H1 (cell line): ENCODE measurements around the gene NFIA. TPM values are rescaled to one million over a fixed set of nuclear protein-coding genes. Genes with fewer than 3 reads are reported as not detected.

Experiments
- CTCF ChIA-PET: fragments of 300-600 bp; sonication (Branson Sonifier 250); formaldehyde crosslinking; loops from one replicate; lab custom pipeline; 2021; ENCODE audit not compliant: partially characterized antibody; lab: Charles Lee
- POLR2A ChIA-PET: fragments of 300-600 bp; sonication (Branson Sonifier 250); formaldehyde crosslinking; loops from one replicate; lab custom pipeline; 2021; ENCODE audit warnings: inconsistent platforms; ENCODE audit not compliant: partially characterized antibody; lab: Charles Lee
- DNase-seq, 2 experiments: peaks; one replicate each; pipeline versions ENCODE4 v3.0.0 to v3.0.0-alpha.2; 2010 to 2022; ENCODE audit warnings: low spot score in 2 of 2, low read depth in 1 of 2, mixed read lengths in 1 of 2
- FAIRE-seq: peaks from 2 replicates; lab custom pipeline; 2011; peaks lifted over from hg19 to GRCh38; lab: Jason Lieb, UNC
- H2AFZ ChIP-seq: 2 replicates; pipeline ENCODE4 v1.8.1; 2012; ENCODE audit warnings: low read length, inconsistent platforms
- H2AK5ac ChIP-seq: 2 replicates; pipeline ENCODE4 v1.6.1; 2013; ENCODE audit warnings: low read depth, low read length
- H2BK120ac ChIP-seq: replicated peaks from 2 replicates; pipeline ENCODE3; 2013; ENCODE audit warnings: low read depth, low read length, inconsistent platforms
- H2BK12ac ChIP-seq: 2 replicates; pipeline ENCODE4 v1.6.1; 2013; ENCODE audit warnings: low read depth, low read length
- H2BK15ac ChIP-seq: 2 replicates; pipeline ENCODE4 v1.6.1; 2013; ENCODE audit warnings: low read length
- H2BK20ac ChIP-seq: 2 replicates; pipeline ENCODE4 v1.6.1; 2013; ENCODE audit warnings: low read length
- H2BK5ac ChIP-seq: 2 replicates; pipeline ENCODE4 v1.6.1; 2013; ENCODE audit warnings: low read depth, low read length
- H3K14ac ChIP-seq: 2 replicates; pipeline ENCODE4 v1.6.1; 2013; ENCODE audit warnings: inconsistent platforms; ENCODE audit not compliant: insufficient read length
- H3K18ac ChIP-seq: 2 replicates; pipeline ENCODE4 v1.6.1; 2013; ENCODE audit warnings: low read length; ENCODE audit errors: extremely low read depth
- H3K23ac ChIP-seq: 2 replicates; pipeline ENCODE4 v1.6.1; 2013; ENCODE audit warnings: inconsistent platforms; ENCODE audit not compliant: insufficient read length
- H3K23me2 ChIP-seq: 2 replicates; pipeline ENCODE4 v1.6.1; 2013; ENCODE audit warnings: low read depth, low read length
- H3K27ac ChIP-seq: 2 replicates; pipeline ENCODE4 v1.6.1; 2011; ENCODE audit warnings: low read depth, low read length, inconsistent platforms
- H3K27me3 ChIP-seq, 4 experiments: replicated peaks in 1 of 4; 1 replicate in 1 of 4; 2 replicates in 3 of 4; pipeline versions ENCODE4 v1.6.1 to v1.8.1; 2011 to 2013; ENCODE audit warnings: low read length in 3 of 4, mild to moderate bottlenecking in 3 of 4, inconsistent platforms in 2 of 4, mixed read lengths in 2 of 4, moderate library complexity in 1 of 4; ENCODE audit not compliant: control insufficient read depth in 3 of 4, insufficient read depth in 3 of 4; ENCODE audit errors: extremely low read depth in 1 of 4
- H3K36me3 ChIP-seq, 4 experiments: 2 replicates each; pipeline versions ENCODE4 v1.6.1 to v1.8.1; 2011 to 2013; ENCODE audit warnings: mild to moderate bottlenecking in 4 of 4, low read length in 3 of 4, moderate library complexity in 2 of 4, control low read depth in 1 of 4, inconsistent platforms in 1 of 4; ENCODE audit not compliant: insufficient read depth in 4 of 4, control insufficient read depth in 2 of 4
- H3K4ac ChIP-seq: replicated peaks from 2 replicates; pipeline ENCODE3; 2013; ENCODE audit warnings: low read length, low read depth, mixed read lengths, inconsistent platforms; ENCODE audit not compliant: insufficient read length
- H3K4me1 ChIP-seq, 4 experiments: replicated peaks in 1 of 4; 1 replicate in 1 of 4; 2 replicates in 3 of 4; pipeline versions ENCODE4 v1.6.1 to v1.8.1; 2011 to 2013; ENCODE audit warnings: low read length in 3 of 4, inconsistent platforms in 2 of 4, mixed read lengths in 1 of 4; ENCODE audit not compliant: insufficient read depth in 4 of 4, control insufficient read depth in 3 of 4
- H3K4me2 ChIP-seq, 2 experiments: 2 replicates each; pipeline versions ENCODE4 v1.6.1 to v1.8.1; 2011 to 2013; ENCODE audit warnings: low read depth in 2 of 2, low read length in 2 of 2, control low read depth in 1 of 2, inconsistent platforms in 1 of 2, mild to moderate bottlenecking in 1 of 2; ENCODE audit not compliant: insufficient read depth in 1 of 2
- H3K4me3 ChIP-seq, 4 experiments: fragments of 200-600, 300-600 bp in 1 of 4; sonication (generic), shearing (Covaris generic), sonication (Bioruptor Twin) in 1 of 4; 2 replicates each; pipeline versions ENCODE4 v1.5.1 to v1.8.1; 2011 to 2016; ENCODE audit warnings: low read length in 4 of 4, low read depth in 3 of 4, control low read depth in 2 of 4, inconsistent platforms in 2 of 4, mild to moderate bottlenecking in 2 of 4, mixed read lengths in 1 of 4, moderate library complexity in 1 of 4; ENCODE audit not compliant: insufficient read depth in 2 of 4; ENCODE audit errors: extremely low read depth in 1 of 4
- H3K56ac ChIP-seq: replicated peaks from 2 replicates; pipeline ENCODE3; 2013; ENCODE audit warnings: low read depth, mild to moderate bottlenecking, mixed read lengths, low read length, inconsistent platforms; ENCODE audit not compliant: insufficient read length
- H3K79me1 ChIP-seq: 2 replicates; pipeline ENCODE4 v1.6.1; 2013; ENCODE audit warnings: low read depth, low read length, control low read depth
- H3K79me2 ChIP-seq, 2 experiments: 2 replicates each; pipeline versions ENCODE4 v1.6.1 to v1.8.1; 2012 to 2013; ENCODE audit warnings: low read length in 2 of 2, mild to moderate bottlenecking in 2 of 2, inconsistent platforms in 1 of 2; ENCODE audit not compliant: insufficient read depth in 2 of 2, control insufficient read depth in 1 of 2
- H3K9ac ChIP-seq, 4 experiments: replicated peaks in 1 of 4; 1 replicate in 1 of 4; 2 replicates in 3 of 4; pipeline versions ENCODE4 v1.6.1 to v1.8.1; 2011 to 2013; ENCODE audit warnings: low read depth in 3 of 4, low read length in 3 of 4, control low read depth in 2 of 4, mild to moderate bottlenecking in 2 of 4, moderate library complexity in 2 of 4, inconsistent platforms in 1 of 4; ENCODE audit errors: extremely low read depth in 1 of 4
- H3K9me3 ChIP-seq, 2 experiments: 2 replicates each; pipeline versions ENCODE4 v1.6.1 to v1.8.1; 2012 to 2013; ENCODE audit warnings: mild to moderate bottlenecking in 2 of 2, moderate library complexity in 2 of 2, control low read depth in 1 of 2, inconsistent platforms in 1 of 2, low read depth in 1 of 2, low read length in 1 of 2, mixed read lengths in 1 of 2; ENCODE audit not compliant: insufficient read depth in 2 of 2
- H4K20me1 ChIP-seq, 2 experiments: replicated peaks in 1 of 2; 2 replicates each; pipeline versions ENCODE3 to v1.8.1; 2011 to 2013; ENCODE audit warnings: inconsistent platforms in 2 of 2, low read length in 2 of 2, mild to moderate bottlenecking in 1 of 2; ENCODE audit not compliant: insufficient read depth in 2 of 2, control insufficient read depth in 1 of 2
- H4K5ac ChIP-seq: 2 replicates; pipeline ENCODE4 v1.6.1; 2013; ENCODE audit warnings: low read length, low read depth, mixed read lengths, inconsistent platforms; ENCODE audit not compliant: insufficient read length
- H4K8ac ChIP-seq: 2 replicates; pipeline ENCODE4 v1.8.0; 2013; ENCODE audit warnings: mild to moderate bottlenecking, moderate library complexity, low read length, inconsistent platforms; ENCODE audit not compliant: insufficient read depth; ENCODE audit errors: extremely low read depth
- H4K91ac ChIP-seq: replicated peaks from 2 replicates; pipeline ENCODE3; 2013; ENCODE audit warnings: low read length, mixed read lengths, inconsistent platforms; ENCODE audit not compliant: insufficient read length
- ASH2L ChIP-seq: fragments of 200-600, 300-600 bp; sonication (generic); IDR thresholded peaks from one replicate; pipeline ENCODE4 v1.7.1; 2017; ENCODE audit warnings: low read length
- BRCA1 ChIP-seq: IDR thresholded peaks from 2 replicates; pipeline ENCODE4 v1.6.1; 2012; ENCODE audit warnings: low read depth, low read length, improper control_type of control experiment
- CHD1 ChIP-seq: IDR thresholded peaks from 2 replicates; pipeline ENCODE4 v1.6.1; 2012; ENCODE audit warnings: low read depth, low read length, improper control_type of control experiment
- EP300 ChIP-seq, 2 experiments: IDR thresholded peaks; 1 replicate in 1 of 2; 2 replicates in 1 of 2; pipeline ENCODE4 v1.6.1; 2011 to 2012; ENCODE audit warnings: low read depth in 2 of 2, low read length in 2 of 2, mild to moderate bottlenecking in 2 of 2, borderline replicate concordance in 1 of 2, inconsistent platforms in 1 of 2, moderate library complexity in 1 of 2
- NANOG ChIP-seq: IDR thresholded peaks from 2 replicates; pipeline ENCODE4 v1.6.1; 2011; ENCODE audit warnings: low read length, low read depth, mild to moderate bottlenecking, inconsistent platforms; ENCODE audit not compliant: insufficient read depth, poor library complexity, severe bottlenecking
- SP4 ChIP-seq: IDR thresholded peaks from 2 replicates; pipeline ENCODE4 v1.6.1; 2012; ENCODE audit warnings: low read length, inconsistent platforms
- WGBS, 2 experiments: shearing (Covaris generic) in 1 of 2; methylation state at CpG; one replicate each; pipeline versions ENCODE4 v1.1.6 to v1.1.7; 2013 to 2015; ENCODE audit warnings: low lambda C conversion rate in 2 of 2, mixed read lengths in 2 of 2, inconsistent platforms in 1 of 2, low coverage in 1 of 2, missing lambda C conversion rate in 1 of 2; ENCODE audit not compliant: insufficient replicate concordance in 2 of 2, insufficient coverage in 1 of 2, insufficient read length in 1 of 2; ENCODE audit errors: extremely low coverage in 1 of 2, missing lambda C conversion rate in 1 of 2; 5-methylcytosine and 5-hydroxymethylcytosine counted together
- polyA plus RNA-seq, 7 experiments: library from polyadenylated mRNA; depleted of rRNA in 3 of 7; stranded (reverse) in 5 of 7; unstranded in 2 of 7; fragments of >200 nt in 5 of 7; fragments of 200-250 nt in 2 of 7; gene quantifications; 1 replicate in 5 of 7; 2 replicates in 1 of 7; 4 replicates in 1 of 7; pipeline versions ENCODE4 v1.2.1 to v1.2.3, GENCODE V29; 2011 to 2013; ENCODE audit warnings: missing spikeins in 2 of 7, mixed read lengths in 2 of 7
- total RNA-seq: library from RNA; stranded (reverse); fragmentation: NEBNext Ultra II Directional; extraction: Animal tissue kit (Norgen Biotek cat#: 25700); gene quantifications from 2 replicates; pipeline ENCODE4 v1.2.1, GENCODE V29; 2021

The NFIA gene
- total and polyA plus RNA-seq, 2 of the 8 experiments (the other 6 are each of a cell fraction or from before 2014, with no cell fraction given): 1.8 to 2.3 TPM

DNA sequence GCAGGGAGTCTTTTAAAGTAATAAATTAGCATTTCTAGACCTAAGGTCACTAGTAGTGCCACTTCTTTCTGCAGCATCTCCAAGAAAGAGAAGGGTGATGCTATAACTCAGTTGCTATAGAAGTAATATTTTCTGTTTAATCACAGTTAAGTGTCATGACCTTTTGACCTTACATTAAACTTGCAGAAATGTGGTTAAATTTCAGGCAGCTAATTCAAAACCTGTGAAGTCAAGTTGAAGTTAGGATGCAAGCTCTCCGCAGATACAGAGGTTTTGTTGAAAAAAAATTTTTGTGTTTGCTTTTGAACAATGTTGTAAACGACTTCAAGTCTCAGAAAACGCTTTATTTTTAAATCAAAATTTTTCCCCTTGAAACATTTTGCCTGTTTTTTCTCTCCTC, 193.9 kb downstream of the NFIA start:
- Histone ChIP-seq H3K14ac (no peak overlapping the region), H2BK5ac (no peak overlapping the region), H3K27me3 (no peaks in the 10 kb centered on the region), H4K8ac (no peak overlapping the region), H2BK15ac (no peak overlapping the region), H2BK12ac (no peak overlapping the region), H2AFZ (no peak overlapping the region), H2AK5ac (no peak overlapping the region), H2BK20ac (no peak overlapping the region), H3K36me3 (no peaks in the 10 kb centered on the region), H4K5ac (no peak overlapping the region), H4K20me1 (no peaks in the 10 kb centered on the region), H4K91ac (no peak overlapping the region), H3K4me3 (no peak overlapping the region), H3K23ac (no peak overlapping the region), H3K4me2 (no peak overlapping the region), H3K79me2 (no peaks in the 10 kb centered on the region), H3K9ac (no peak overlapping the region; a peak in 1 of 7 replicates), H3K79me1 (no peaks in the 10 kb centered on the region), H3K4ac (no peak overlapping the region), H3K4me1 (peaks cover 0 to 4% (median 1%) of the 10 kb centered on the region in 4 experiments; a peak in 2 of 7 replicates), H2BK120ac (no peak overlapping the region), H3K9me3 (no peaks in the 10 kb centered on the region), H3K23me2 (no peaks in the 10 kb centered on the region), H3K18ac (no peak overlapping the region), H3K27ac (no peak overlapping the region), H3K56ac (no peak overlapping the region)
- 91% methylated on average over 3 of the region's 3 CpGs; no CpG with 5 or more reads in 1 of the 2 experiments for WGBS, 2 experiments
- ChIA-PET POLR2A (no interaction called here), CTCF (interaction anchor here (0.7 to 1.9 kb wide), 2 partner anchors 10 to 12 kb away, joined by 4 to 6 read pairs; no protein-coding TSS in a partner anchor)
- FAIRE-seq (no peak), DNase-seq (no peak)
- TF ChIP-seq BRCA1: no peak
- TF ChIP-seq NANOG: no peak
- TF ChIP-seq EP300 (IDR thresholded peaks at IDR 0.05; ENCODE audit: borderline replicate concordance in 1 of 2, low read depth in 2 of 2, low read length in 2 of 2): no peak
- no peak for TF ChIP-seq CHD1
- TF ChIP-seq ASH2L: no peak
- TF ChIP-seq SP4: no peak
